Colonic mucosa (tissue), 4 donors: Measurements from ENCODE around the gene PPIF. TPM values are rescaled to one million over a fixed set of nuclear protein-coding genes. Genes with fewer than 3 reads are reported as not detected.
A peak's percentile ranks its signal among the peaks of the same experiment; 100 is the strongest.

Source experiments
- DNase-seq: peaks from one replicate; pipeline ENCODE4 v3.0.0-alpha.2; 2020
- H3K27ac ChIP-seq: fragments of 200-600 bp; one replicate; pipeline ENCODE4 v1.8.0; 2021
- H3K27me3 ChIP-seq: fragments of 200-600 bp; one replicate; pipeline ENCODE4 v1.8.0; 2021
- H3K36me3 ChIP-seq: fragments of 200-600 bp; one replicate; pipeline ENCODE4 v1.8.0; 2021
- H3K4me1 ChIP-seq: fragments of 200-600 bp; one replicate; pipeline ENCODE4 v1.8.0; 2021; ENCODE audit warnings: mild to moderate bottlenecking
- H3K4me3 ChIP-seq: fragments of 200-600 bp; one replicate; pipeline ENCODE4 v1.8.0; 2021
- H3K9ac ChIP-seq, 2 donors: one replicate each; pipeline ENCODE4 v1.7.0; 2013; ENCODE audit warnings: control low read depth in 2 of 2, low read depth in 2 of 2, low read length in 2 of 2
- H3K9me3 ChIP-seq: fragments of 200-600 bp; one replicate; pipeline ENCODE4 v1.8.0; 2021
- intact Hi-C: fragments of 100-400 bp; cut with DNase I; formaldehyde crosslinking; loops from one replicate; pipeline ENCODE4 v1.14.1; 2022
- total RNA-seq, 2 donors: library from RNA; stranded (reverse); fragmentation: NEBNext Ultra II Directional in 1 of 2; extraction: Animal tissue kit (Norgen Biotek cat#: 25700) in 1 of 2; gene quantifications; one replicate each; pipeline ENCODE4 v1.2.1, GENCODE V29; 2021
- TF ChIP-seq, protein P1 (sequence below): fragments of 200-600 bp; IDR thresholded peaks from one replicate; pipeline ENCODE4 v1.8.0; 2022; ENCODE audit warnings: antibody characterized with exemption, mild to moderate bottlenecking
- donor health status: healthy.
- donor health status: DM: no; HTN: no; CAD: no.
- donor health status: DM: no; HTN: no; CAD: no.

PPIF gene
- total RNA-seq, 2 donors from 2014 or later: 99.3 to 154 TPM

DNA sequence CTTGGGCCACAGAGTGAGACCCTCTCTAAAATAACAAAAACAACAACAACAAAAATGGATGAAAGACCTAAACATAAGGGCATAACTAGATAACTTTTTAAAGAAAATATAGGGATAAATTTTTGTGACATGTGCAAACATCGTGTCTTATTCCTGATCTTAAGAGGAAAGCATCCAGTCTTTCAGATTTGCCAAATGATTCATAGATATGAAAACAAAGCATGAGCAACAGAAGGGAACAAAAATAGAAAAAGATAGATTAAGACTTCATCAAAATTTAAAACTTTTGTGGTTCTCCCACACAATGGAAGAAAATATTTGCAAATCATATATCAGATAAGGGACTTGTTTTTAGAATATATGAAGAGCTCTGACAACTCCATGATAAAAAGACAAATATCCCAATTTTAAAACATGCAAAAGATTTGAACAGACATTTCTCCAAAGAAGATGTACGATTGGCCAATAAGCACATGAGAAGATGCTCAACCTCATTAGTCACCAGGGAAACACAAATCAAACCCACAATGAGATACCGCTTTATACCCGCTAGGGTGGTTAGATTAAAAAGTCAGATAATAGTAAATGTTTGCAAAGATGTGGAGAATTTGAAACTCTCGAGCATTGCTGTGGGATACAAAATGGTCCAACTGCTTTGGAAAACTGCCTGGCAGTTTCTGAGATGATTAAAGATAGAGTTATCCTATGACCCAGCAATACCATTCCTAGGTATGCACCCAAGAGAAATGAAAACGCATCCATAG is 20.3 kb downstream of the PPIF start:
- Histone ChIP-seq H3K4me3 (no peak overlapping the region), H3K4me1 (no peaks in the 10 kb centered on the region), H3K27ac (no peak overlapping the region), H3K27me3 (no peaks in the 10 kb centered on the region), H3K9ac (no peak overlapping the region), H3K9me3 (no peaks in the 10 kb centered on the region), H3K36me3 (no peaks in the 10 kb centered on the region)
- TF ChIP-seq, protein P1, sequence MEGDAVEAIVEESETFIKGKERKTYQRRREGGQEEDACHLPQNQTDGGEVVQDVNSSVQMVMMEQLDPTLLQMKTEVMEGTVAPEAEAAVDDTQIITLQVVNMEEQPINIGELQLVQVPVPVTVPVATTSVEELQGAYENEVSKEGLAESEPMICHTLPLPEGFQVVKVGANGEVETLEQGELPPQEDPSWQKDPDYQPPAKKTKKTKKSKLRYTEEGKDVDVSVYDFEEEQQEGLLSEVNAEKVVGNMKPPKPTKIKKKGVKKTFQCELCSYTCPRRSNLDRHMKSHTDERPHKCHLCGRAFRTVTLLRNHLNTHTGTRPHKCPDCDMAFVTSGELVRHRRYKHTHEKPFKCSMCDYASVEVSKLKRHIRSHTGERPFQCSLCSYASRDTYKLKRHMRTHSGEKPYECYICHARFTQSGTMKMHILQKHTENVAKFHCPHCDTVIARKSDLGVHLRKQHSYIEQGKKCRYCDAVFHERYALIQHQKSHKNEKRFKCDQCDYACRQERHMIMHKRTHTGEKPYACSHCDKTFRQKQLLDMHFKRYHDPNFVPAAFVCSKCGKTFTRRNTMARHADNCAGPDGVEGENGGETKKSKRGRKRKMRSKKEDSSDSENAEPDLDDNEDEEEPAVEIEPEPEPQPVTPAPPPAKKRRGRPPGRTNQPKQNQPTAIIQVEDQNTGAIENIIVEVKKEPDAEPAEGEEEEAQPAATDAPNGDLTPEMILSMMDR: no peak
- DNase-seq: no peak
- intact Hi-C loops: no loop called here

DNA sequence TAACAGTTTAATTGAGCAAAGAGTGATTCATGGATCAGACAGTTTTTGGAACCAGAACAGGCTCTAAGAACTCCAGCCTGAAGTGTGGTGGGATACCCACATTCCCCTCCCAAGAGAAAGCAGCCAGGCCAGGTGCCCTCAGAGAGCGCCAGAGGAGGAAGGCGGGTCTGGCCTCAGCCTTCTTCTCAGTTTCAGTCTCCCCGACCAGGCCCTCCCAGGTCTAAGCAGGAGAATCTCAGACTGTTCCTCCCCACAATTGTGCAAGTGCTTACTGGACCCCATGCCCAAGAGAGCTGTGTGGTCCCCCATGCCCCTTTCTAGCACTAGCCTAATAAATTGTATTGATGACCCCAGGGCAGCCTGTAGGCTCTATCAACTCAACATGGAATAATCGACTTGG is 25.6 kb downstream of the PPIF start:
- Histone ChIP-seq H3K27ac (no peak overlapping the region), H3K9me3 (no peaks in the 10 kb centered on the region), H3K27me3 (no peaks in the 10 kb centered on the region), H3K4me3 (no peak overlapping the region), H3K9ac (no peak overlapping the region), H3K4me1 (no peaks in the 10 kb centered on the region), H3K36me3 (no peaks in the 10 kb centered on the region)
- TF ChIP-seq, protein P1: no peak
- intact Hi-C loops: loop anchor here (5.0 kb wide), 1 partner anchor 94 kb away; no protein-coding TSS in a partner anchor
- DNase-seq: peak; percentile 11

DNA sequence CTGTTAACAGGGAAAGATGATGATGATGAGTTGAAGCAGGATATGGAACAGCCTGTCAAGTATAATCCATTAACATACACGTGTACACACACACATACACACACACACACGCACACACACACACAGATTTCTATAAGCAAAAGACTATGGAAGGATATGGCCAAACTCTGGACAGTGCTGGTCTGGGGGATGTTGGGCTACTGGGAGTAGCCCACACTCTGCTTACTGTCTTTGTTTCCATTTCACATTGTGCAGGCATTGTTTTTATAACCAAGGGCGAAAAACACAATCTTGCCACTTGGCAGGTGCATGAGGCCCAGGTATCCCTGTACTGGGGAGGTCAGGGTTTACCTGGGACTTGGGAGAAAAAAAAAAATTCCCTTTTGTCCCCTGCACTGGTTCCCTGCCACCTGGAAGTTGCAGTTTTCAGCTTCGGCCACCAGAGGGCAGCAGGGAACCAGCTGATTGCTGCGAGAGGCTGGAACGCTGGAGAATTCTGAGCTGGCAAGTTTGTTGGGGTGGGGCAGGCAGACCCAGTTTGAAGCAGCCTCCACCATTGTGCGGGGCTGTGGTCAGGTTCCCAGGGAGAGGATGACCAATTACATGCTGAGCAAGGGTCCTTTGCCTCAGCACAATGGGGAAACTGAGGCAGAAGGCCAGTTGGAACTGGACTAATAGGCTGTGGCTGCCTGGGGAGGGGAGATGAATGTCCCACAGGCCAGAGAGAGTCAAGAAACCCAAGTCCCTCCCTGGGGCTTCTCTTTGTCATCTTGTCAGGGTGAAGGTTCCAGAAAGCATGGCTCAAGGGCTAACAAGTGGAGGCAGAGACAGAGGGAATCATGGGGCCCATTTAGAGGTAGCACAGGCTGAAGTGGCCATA is 27.3 kb downstream of the PPIF start:
- no peak overlapping the region for H3K27ac ChIP-seq
- H3K4me3 ChIP-seq: no peak overlapping the region
- TF ChIP-seq, protein P1: peak; percentile 99
- intact Hi-C loops: loop anchor here (1.0 to 5.0 kb wide), 2 partner anchors 93 to 113 kb away; no protein-coding TSS in a partner anchor
- peaks cover under 1% of the 10 kb centered on the region for H3K4me1 ChIP-seq
- no peaks in the 10 kb centered on the region for H3K36me3 ChIP-seq
- no peak overlapping the region for H3K9ac ChIP-seq
- H3K27me3 ChIP-seq: no peaks in the 10 kb centered on the region
- peak; percentile 86 for DNase-seq
- no peaks in the 10 kb centered on the region for H3K9me3 ChIP-seq

DNA sequence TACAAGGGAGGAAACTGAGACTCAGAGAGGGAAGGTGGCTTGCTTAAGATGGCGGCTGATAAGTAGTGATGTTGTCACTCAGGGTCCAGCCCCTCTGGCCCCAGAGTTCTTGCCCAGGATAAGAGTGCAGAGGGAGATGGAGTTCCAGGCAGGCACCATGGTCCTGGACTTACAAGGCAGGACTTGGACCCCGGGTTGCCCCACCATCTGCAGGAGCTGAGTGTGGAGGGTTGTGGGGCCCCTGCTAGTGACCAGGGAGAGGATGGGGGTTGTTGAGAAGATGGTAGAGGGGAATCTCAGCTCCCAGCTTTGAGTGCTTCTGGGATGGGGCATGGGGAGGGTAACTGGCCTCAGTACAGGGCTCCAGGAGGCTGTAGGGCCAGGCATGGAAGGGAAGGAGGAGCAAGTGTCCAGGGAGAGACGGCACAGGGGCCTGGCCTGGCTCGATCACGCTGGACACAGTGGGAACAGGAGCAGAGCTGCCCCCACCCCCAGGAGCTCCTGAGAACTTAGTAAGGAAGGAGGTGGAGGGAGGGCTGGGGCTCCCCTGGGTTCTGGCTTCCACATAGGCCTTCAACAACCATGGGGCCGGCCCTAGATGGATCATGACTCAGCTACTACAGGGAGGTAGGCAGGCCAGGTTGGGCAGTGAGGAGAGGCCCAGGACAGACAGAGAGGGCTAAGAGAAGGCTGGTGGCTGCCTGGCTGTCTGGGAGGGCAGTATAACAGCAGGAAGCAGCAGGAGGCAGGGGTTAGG is 28.2 kb downstream of the PPIF start:
- Histone ChIP-seq H3K36me3 (no peaks in the 10 kb centered on the region), H3K27me3 (no peaks in the 10 kb centered on the region), H3K9me3 (no peaks in the 10 kb centered on the region), H3K4me3 (no peak overlapping the region), H3K4me1 (peaks cover 5% of the 10 kb centered on the region), H3K27ac (no peak overlapping the region), H3K9ac (no peak overlapping the region)
- TF ChIP-seq, protein P1: no peak
- DNase-seq: peak; percentile 16
- intact Hi-C loops: loop anchor here (1.0 kb wide), 1 partner anchor 112 kb away; no protein-coding TSS in a partner anchor

DNA sequence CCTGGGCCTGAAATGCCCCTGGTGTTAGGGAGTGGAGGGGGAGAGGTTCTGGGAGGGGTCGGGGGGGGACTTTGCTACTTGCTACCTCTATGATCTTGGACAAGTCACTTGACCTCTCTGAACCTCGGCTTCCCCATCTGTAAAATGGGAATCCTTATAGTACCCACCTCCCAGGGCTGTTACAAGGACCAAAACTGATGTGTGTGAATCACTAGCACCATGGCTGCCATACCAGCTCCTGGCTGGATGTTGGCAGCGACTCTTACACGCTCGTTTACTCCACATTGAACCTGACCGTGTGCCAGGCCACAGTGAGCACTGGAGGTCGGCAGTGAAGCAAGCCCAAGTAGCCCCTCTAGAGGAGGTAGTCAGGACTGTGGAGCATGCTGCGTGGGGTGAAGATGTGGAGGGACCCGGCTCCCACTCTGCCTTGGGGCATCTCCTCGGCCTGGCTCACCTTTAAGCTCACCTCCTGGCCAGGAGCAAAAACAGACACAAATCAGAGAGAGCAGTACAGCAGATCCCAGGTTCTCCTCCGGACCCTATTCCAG is 28.9 kb downstream of the PPIF start:
- no peak overlapping the region for H3K9ac ChIP-seq
- DNase-seq: peak; percentile 13
- intact Hi-C loops: no loop called here
- TF ChIP-seq, protein P1: no peak
- no peaks in the 10 kb centered on the region for H3K36me3 ChIP-seq
- peaks cover 5% of the 10 kb centered on the region for H3K4me1 ChIP-seq
- H3K27ac ChIP-seq: no peak overlapping the region
- no peaks in the 10 kb centered on the region for H3K27me3 ChIP-seq
- H3K9me3 ChIP-seq: no peaks in the 10 kb centered on the region
- no peak overlapping the region for H3K4me3 ChIP-seq
